IMR-90 (cell line): Measurements from ENCODE around the gene CALN1. TPM values are rescaled to one million over a fixed set of nuclear protein-coding genes. Genes with fewer than 3 reads are reported as not detected.
A peak's percentile ranks its signal among the peaks of the same experiment; 100 is the strongest.

Source experiments
- ATAC-seq: fragments of 200-7000 bp; cut with Tn5 transposase; 2 replicates; pipeline ENCODE4 v1.9.1; 2020; ENCODE audit warnings: low read depth, mild to moderate bottlenecking, moderate library complexity
- BruUV-seq: library from RNA; stranded (reverse); fragments of 400-500 nt; replicated peaks from 2 replicates; lab custom pipeline; 2021; lab: Mats Ljungman, UMichigan
- CTCF ChIA-PET: fragments of 300-600 bp; formaldehyde crosslinking; extraction: SDS; loops from one replicate; lab custom pipeline; 2021; ENCODE audit warnings: antibody characterized with exemption; lab: Yijun Ruan, JAX
- POLR2A ChIA-PET: fragments of 300-600 bp; sonication (Branson Sonifier 250); formaldehyde crosslinking; loops from one replicate; lab custom pipeline; 2022; ENCODE audit warnings: antibody characterized with exemption; ENCODE audit not compliant: unreplicated experiment; lab: Charles Lee
- DNase-seq: peaks from one replicate; pipeline ENCODE4 v3.0.0; 2013
- H2AFZ ChIP-seq: replicated peaks from 2 replicates; pipeline ENCODE3; 2013; ENCODE audit warnings: low read length, mild to moderate bottlenecking; ENCODE audit not compliant: poor library complexity
- H2AK5ac ChIP-seq: 2 replicates; pipeline ENCODE4 v1.6.1; 2013; ENCODE audit warnings: low read depth, low read length, inconsistent platforms
- H2AK9ac ChIP-seq: replicated peaks from 2 replicates; pipeline ENCODE3; 2013; ENCODE audit warnings: mild to moderate bottlenecking, low read depth, low read length, moderate library complexity; ENCODE audit not compliant: poor library complexity
- H2BK120ac ChIP-seq: 2 replicates; pipeline ENCODE4 v1.6.1; 2013; ENCODE audit warnings: low read depth, low read length, inconsistent platforms
- H2BK15ac ChIP-seq: 3 replicates; pipeline ENCODE4 v1.6.1; 2013; ENCODE audit warnings: low read depth, low read length, inconsistent platforms
- H2BK20ac ChIP-seq: 2 replicates; pipeline ENCODE4 v1.6.1; 2013; ENCODE audit warnings: low read depth, mild to moderate bottlenecking, inconsistent platforms, low read length, moderate library complexity
- H2BK5ac ChIP-seq: 2 replicates; pipeline ENCODE4 v1.6.1; 2013; ENCODE audit warnings: mild to moderate bottlenecking, low read depth, low read length, inconsistent platforms; ENCODE audit not compliant: poor library complexity, severe bottlenecking
- H3K14ac ChIP-seq: replicated peaks from 2 replicates; pipeline ENCODE4 v1.6.1; 2013; ENCODE audit warnings: low read depth, low read length, inconsistent platforms
- H3K18ac ChIP-seq: 2 replicates; pipeline ENCODE4 v1.6.1; 2013; ENCODE audit warnings: low read depth, low read length, control low read depth
- H3K23ac ChIP-seq: 2 replicates; pipeline ENCODE4 v1.6.1; 2013; ENCODE audit warnings: low read depth, low read length, inconsistent platforms
- H3K27ac ChIP-seq: 2 replicates; pipeline ENCODE4 v1.5.1; 2013; ENCODE audit warnings: mild to moderate bottlenecking, control low read depth, low read length; ENCODE audit not compliant: insufficient read depth
- H3K27me3 ChIP-seq: 2 replicates; pipeline ENCODE4 v1.6.1; 2013; ENCODE audit warnings: low read length; ENCODE audit not compliant: control insufficient read depth, insufficient read depth
- H3K36me3 ChIP-seq: 2 replicates; pipeline ENCODE4 v1.6.1; 2013; ENCODE audit warnings: low read length, mixed read lengths; ENCODE audit not compliant: control insufficient read depth, insufficient read depth
- H3K4ac ChIP-seq: 2 replicates; pipeline ENCODE4 v1.6.1; 2013; ENCODE audit warnings: low read depth, low read length, inconsistent platforms
- H3K4me1 ChIP-seq: 2 replicates; pipeline ENCODE4 v1.6.1; 2013; ENCODE audit warnings: low read length, mixed read lengths; ENCODE audit not compliant: control insufficient read depth, insufficient read depth
- H3K4me2 ChIP-seq: 2 replicates; pipeline ENCODE4 v1.6.1; 2013; ENCODE audit warnings: low read depth, mild to moderate bottlenecking, control low read depth, low read length, moderate library complexity
- H3K4me3 ChIP-seq: 2 replicates; pipeline ENCODE4 v1.5.1; 2013; ENCODE audit warnings: low read depth, mild to moderate bottlenecking, control low read depth, low read length, moderate library complexity; ENCODE audit not compliant: insufficient read depth
- H3K56ac ChIP-seq: 2 replicates; pipeline ENCODE4 v1.6.1; 2013; ENCODE audit warnings: low read length, inconsistent platforms; ENCODE audit not compliant: insufficient read depth; ENCODE audit errors: extremely low read depth
- H3K79me1 ChIP-seq, 2 experiments: 2 replicates each; pipeline ENCODE4 v1.6.1; 2013; ENCODE audit warnings: low read length in 2 of 2, inconsistent platforms in 1 of 2, low read depth in 1 of 2
- H3K9ac ChIP-seq: 2 replicates; pipeline ENCODE4 v1.6.1; 2013; ENCODE audit warnings: low read depth, low read length, control low read depth
- H3K9me1 ChIP-seq: 2 replicates; pipeline ENCODE4 v1.6.1; 2013; ENCODE audit warnings: low read length, inconsistent platforms; ENCODE audit not compliant: insufficient read depth
- H3K9me3 ChIP-seq: 2 replicates; pipeline ENCODE4 v1.6.1; 2013; ENCODE audit warnings: low read length; ENCODE audit not compliant: control insufficient read depth, insufficient read depth
- H4K20me1 ChIP-seq: 2 replicates; pipeline ENCODE4 v1.6.1; 2013; ENCODE audit warnings: low read length, inconsistent platforms; ENCODE audit not compliant: insufficient read depth
- H4K5ac ChIP-seq: 2 replicates; pipeline ENCODE4 v1.6.1; 2013; ENCODE audit warnings: mild to moderate bottlenecking, low read depth, low read length, control low read depth
- H4K8ac ChIP-seq, 2 experiments: 2 replicates each; pipeline ENCODE4 v1.6.1; 2013; ENCODE audit warnings: low read depth in 2 of 2, low read length in 2 of 2, control low read depth in 1 of 2, inconsistent platforms in 1 of 2
- H4K91ac ChIP-seq: 2 replicates; pipeline ENCODE4 v1.6.1; 2013; ENCODE audit warnings: low read depth, low read length, inconsistent platforms; ENCODE audit not compliant: insufficient read depth
- FOS ChIP-seq: fragments of 150-350 bp; IDR thresholded peaks from 2 replicates; pipeline ENCODE4 v1.6.1; 2016; ENCODE audit warnings: low read depth, low read length
- NFE2L2 ChIP-seq: fragments of 150-350 bp; IDR thresholded peaks from 2 replicates; pipeline ENCODE4 v1.6.1; 2016; ENCODE audit warnings: low read depth, mild to moderate bottlenecking, low read length
- WGBS, 2 experiments: methylation state at CpG; one replicate each; pipeline versions ENCODE4 v1.1.5 to v1.1.7; 2013; ENCODE audit warnings: missing lambda C conversion rate in 2 of 2; ENCODE audit not compliant: insufficient read length in 1 of 2; ENCODE audit errors: extremely low coverage in 2 of 2; 5-methylcytosine and 5-hydroxymethylcytosine counted together
- dilution Hi-C: fragments of 300-500 bp; cut with HindIII; formaldehyde crosslinking; loops from one replicate; pipeline ENCODE4 v1.14.3; 2018; ENCODE audit warnings: low sequenced_read_pairs; ENCODE audit not compliant: unreplicated experiment
- in situ Hi-C: fragments of 300-500 bp; cut with MboI; formaldehyde crosslinking; loops from 3 replicates; pipeline ENCODE4 v1.14.3; 2019; ENCODE audit warnings: low sequenced_read_pairs, inconsistent platforms, mixed read lengths
- intact Hi-C: fragments of 100-400 bp; cut with micrococcal nuclease; formaldehyde crosslinking; loops from 2 replicates; pipeline ENCODE4 v1.10.0; 2022
- polyA plus RNA-seq, 3 experiments: library from polyadenylated mRNA; depleted of rRNA; stranded (reverse); fragments of >200 nt; gene quantifications; 2 replicates each; pipeline ENCODE4 v1.2.3, GENCODE V29; 2012; ENCODE audit warnings: low replicate concordance in 1 of 3
- total RNA-seq: library from RNA; depleted of rRNA; stranded (reverse); fragments of >200 nt; gene quantifications from 2 replicates; pipeline ENCODE4 v1.2.3, GENCODE V29; 2012

Gene CALN1
- total and polyA plus RNA-seq, 2 of the 4 experiments (the other 2 are of a cell fraction) = not detected

DNA sequence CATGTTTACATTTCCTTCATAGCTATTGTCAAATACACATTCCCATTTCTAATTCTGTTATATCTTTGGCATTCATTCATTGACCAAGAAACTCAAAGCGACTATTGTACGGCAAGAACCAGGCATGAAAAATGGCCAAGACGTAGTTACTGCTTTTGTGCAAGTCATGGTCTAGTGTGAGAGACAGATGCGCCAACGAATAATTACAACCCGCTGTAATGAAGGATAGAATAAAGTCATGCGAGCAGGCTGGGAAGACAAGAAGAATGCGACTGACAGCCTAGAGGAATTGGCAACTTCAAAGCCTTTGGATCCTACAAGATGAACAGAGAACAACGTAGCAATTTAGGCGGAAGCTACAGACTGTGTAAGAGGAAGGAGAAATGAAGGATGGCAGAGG, 221.2 kb downstream of the CALN1 start:
- Histone ChIP-seq H3K27me3 (no peaks in the 10 kb centered on the region), H2BK15ac (no peak overlapping the region), H3K4me2 (no peak overlapping the region), H3K23ac (no peak overlapping the region), H4K20me1 (no peaks in the 10 kb centered on the region), H3K36me3 (no peaks in the 10 kb centered on the region), H2AFZ (no peak overlapping the region), H3K9ac (no peak overlapping the region), H3K4ac (no peak overlapping the region), H4K91ac (no peak overlapping the region), H2AK9ac (no peak overlapping the region), H3K4me3 (no peak overlapping the region), H3K9me3 (peaks cover 12% of the 10 kb centered on the region), H4K8ac (no peak overlapping the region), H2AK5ac (no peak overlapping the region), H3K18ac (no peak overlapping the region), H3K9me1 (no peaks in the 10 kb centered on the region), H3K4me1 (no peaks in the 10 kb centered on the region), H4K5ac (no peak overlapping the region), H3K79me1 (no peaks in the 10 kb centered on the region), H2BK5ac (no peak overlapping the region), H2BK120ac (no peak overlapping the region), H3K56ac (no peak overlapping the region), H3K14ac (no peak overlapping the region), H2BK20ac (no peak overlapping the region), H3K27ac (no peak overlapping the region)
- DNase-seq (no peak), ATAC-seq (no peak)
- dilution Hi-C loops = no loop called here
- BruUV-seq = no TSS peak
- in situ Hi-C loops = no loop called here
- peak; percentile 42; the same call in 1 of the 2 replicates for TF ChIP-seq NFE2L2
- no peak for TF ChIP-seq FOS
- CTCF ChIA-PET = no interaction called here
- WGBS, 2 experiments = 80% methylated on average over 8 of the region's 10 CpGs; no CpG with 5 or more reads in 1 of the 2 experiments
- POLR2A ChIA-PET = no interaction called here
- intact Hi-C loops = no loop called here
